Stimulated activated CD8-positive, alpha-beta memory T cell treated with anti-CD3 and anti-CD28 coated beads, Interleukin-12 subunit alpha, Interleukin-12 subunit beta, amount 100 ng/mL, for 24 hours (primary cell): ENCODE results near the gene LINGO4.

Experiments
- DNase-seq: peaks from one replicate; pipeline ENCODE4 v3.0.0-alpha.2; 2020; ENCODE audit errors: extremely low read depth

LINGO4 gene

DNA sequence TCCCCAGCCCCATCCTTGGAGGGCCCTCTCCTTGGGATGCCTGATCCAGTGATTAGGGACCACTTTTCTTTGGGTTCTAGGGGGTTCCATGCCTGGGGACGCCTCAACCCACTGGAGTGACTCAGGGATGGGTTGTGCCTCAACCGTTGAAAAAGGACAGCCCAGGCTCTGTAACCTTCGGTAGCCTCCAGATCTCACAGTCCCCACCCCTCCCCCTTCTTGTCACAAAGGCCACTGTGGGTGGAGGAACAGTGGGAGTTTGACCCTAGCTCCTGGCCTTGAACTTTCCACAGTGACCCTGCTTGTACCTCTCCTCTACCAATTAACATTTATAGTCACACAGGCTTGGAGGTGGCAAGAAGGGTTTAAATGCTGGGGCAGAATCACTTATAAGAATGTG, 29.0 kb upstream of the LINGO4 start:
- DNase-seq: no peak

DNA sequence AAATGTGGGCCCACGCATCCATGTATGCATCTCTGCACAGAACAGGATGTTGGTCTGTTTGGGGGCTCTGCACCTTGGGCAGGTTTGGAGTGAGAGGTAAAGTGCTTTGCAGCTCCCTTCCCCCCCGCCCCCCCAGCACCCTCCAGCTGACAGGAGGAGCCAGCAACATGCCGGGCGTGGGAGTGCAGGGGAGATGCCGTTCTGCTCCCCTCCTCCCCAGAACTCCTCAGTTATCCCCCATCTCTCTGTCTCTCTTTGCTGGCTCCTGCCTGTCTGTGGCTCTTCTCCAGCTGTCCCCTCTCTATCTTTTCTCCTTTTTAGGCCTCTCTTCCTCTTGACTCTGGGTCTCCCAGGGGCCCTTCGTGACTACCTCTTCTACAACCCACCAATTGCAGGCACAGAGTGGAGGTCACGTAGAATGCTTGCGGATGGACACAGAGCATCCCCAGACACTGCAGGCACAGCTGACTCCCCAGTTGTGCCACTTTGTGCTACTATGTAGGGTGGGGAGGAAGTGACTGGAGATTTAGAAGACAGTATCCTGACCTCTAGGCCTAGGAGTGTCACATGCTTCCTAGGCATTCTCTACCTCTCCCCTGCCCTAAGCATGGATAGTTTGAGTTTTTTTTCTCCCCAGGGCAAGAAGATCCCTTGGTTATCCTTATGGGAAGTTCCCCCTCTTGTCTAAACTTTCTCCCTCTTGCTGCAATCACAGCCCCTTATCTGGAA, 28.1 kb upstream of the LINGO4 start:
- DNase-seq: no peak

DNA sequence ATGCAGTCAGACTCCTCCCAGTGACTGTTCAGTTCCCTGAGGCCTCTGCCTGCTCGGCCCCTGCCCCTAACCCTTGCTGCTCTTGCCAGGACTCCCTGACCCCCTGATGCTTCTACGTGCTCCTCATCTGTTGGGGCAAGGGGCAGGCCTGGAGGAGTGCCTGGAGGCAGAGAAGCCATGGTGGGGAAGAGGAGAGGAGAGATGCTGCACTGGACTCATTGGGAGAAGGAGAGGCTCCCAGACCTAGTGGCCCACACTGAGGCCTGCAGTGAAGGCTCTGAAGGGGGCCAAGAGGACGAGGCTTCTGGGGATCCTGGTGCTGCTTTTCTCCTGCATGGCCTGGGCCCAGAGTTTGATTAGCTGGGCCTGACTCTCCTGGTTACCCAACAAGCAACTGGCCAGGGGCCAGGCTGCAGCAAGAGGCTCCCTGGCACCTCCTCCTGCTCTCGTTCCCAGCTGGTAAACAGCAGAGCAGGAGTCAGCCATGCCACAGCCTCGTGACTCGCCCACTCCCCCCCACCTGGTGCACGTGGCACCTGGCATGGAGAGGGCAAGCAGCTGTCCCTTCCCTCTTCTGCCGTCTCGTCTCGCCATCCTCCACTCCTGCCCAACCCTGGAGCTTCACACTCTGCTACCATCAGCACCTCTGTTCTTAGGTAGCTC, 27.2 kb upstream of the LINGO4 start:
- DNase-seq: no peak

DNA sequence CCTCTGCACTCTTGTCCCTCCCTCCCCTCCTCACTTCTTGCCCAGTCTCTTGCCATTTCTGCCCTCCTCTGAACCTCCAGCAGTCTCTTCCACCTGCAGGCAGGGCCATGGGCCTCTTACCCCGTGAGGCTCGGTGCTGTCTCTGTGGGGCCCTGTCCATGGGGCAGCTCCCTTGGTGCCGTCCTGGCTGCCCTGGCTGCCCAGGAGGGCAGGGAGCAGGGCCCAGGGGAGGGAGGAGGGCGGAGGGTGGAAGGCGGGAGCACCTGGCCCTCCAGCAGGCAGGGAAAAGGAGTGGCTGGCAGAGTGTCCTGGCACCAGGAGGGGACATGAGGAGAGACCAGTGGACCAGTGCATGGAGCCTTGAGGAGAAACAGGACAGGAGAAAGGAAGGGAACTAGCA, 26.4 kb upstream of the LINGO4 start, which contains the start of gene RORC:
RORC (minus strand) TSS at position 198 of the 400 bp plus-strand sequence; CDS start at position 160, 38 bp downstream.
- no peak for DNase-seq

DNA sequence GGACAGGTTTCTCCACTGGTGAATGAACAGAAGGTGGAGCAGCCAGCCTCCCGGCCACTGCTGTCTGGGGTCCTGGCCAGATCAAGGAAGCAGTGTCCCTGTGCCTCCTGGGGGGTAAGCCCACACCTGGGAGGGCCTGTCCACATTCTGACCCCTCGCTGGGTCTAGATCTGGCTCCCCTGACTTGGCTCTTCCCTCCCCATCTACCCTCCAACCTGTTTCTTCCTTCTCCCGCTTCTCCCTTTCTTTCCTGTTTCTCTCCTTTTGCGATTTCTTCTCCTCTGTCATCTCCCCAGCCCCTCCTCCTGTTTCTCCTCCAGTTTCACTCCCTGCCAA, 26.0 kb upstream of the LINGO4 start:
- no peak for DNase-seq

DNA sequence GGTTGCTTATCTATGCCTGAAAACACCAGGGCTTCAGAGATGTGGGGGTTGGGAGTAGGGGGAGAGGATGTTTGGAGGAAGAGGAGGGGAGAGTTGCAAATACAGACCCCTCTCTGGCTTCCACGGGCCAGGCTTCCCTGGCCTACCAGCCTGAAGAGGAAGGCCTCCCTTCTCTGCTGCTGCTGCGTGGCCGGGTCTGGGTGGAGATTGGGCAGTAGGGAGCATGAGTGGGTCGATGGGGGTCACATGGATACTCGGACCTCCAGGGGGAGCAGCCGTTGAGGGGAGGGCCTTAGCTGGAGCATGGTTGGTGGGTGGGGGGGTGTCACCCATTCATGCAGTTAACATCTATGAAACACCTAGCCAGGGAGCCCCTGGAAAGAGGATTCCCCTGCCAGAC, 24.8 kb upstream of the LINGO4 start:
- no peak for DNase-seq

DNA sequence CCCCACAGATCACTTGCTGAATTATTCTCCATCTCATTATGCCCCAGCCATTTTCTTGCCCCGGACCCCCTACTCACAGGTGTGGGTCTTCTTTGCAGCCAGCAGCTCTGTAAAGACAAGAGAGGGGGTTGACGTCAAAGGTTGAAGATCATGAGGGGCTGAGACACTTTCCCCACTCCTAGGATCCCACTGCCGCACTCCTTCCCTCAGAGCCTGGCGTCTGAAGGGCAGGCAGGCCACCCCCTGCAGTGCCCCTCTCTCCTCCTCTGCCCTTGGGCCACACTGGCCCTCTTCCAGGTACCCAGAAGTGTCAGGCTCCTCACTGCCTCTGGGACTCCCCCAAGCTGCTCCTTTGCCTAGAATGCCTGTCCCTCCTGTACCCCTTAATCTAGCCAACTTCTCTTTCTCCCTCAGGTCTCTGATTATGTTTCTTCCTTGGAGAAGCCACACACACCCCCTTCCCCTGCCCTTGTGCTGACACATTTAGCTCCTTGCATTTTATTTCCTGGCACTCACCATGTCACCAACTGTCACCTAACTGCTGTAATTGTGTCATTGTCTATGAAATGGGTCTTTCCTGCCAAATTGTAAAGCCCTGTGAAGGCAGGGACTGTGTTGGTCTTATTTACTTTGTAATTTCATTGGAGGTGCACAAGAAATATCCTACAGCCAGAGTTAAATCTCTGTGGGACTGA, 24.3 kb upstream of the LINGO4 start:
- DNase-seq: no peak

DNA sequence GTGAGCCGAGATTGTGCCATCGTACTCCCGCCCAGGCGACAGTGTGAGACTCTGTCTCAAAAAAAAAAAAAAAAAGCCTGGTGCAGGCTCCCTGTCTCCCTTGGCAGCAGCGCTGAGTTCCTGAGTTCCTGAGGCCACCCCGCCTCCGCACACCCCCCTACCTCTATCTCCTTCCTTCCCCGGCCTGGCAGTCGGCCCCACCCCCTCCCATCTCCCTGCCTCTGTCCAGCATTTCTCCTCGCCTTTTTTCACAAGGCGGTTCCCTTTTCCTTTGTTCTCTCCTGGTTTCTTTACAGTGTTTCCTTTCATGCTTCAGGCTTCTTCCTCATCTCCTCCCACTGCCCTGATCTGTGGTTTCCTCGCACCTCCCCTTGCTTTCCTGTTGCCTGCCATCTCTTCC, 23.7 kb upstream of the LINGO4 start:
- DNase-seq: no peak

DNA sequence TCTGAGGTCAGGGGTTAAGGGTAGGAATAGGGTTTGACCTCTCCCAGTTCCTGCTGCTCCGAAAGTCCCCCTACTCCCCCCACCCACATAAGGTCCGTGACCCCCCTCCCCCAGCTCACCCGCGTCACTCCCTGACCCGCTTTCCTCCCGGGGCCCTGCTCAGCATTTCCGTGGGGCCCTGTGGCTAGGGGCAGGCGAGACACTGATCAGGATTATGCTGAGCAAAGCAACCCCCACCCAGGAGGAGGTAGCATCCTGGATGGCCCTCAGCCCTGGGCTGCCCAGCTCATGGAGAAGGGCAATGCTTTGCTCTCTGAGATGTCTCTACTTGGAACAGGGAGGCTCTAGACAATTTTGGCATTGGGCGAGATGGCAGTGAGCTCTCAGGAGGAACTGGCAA, 22.6 kb upstream of the LINGO4 start:
- no peak for DNase-seq

DNA sequence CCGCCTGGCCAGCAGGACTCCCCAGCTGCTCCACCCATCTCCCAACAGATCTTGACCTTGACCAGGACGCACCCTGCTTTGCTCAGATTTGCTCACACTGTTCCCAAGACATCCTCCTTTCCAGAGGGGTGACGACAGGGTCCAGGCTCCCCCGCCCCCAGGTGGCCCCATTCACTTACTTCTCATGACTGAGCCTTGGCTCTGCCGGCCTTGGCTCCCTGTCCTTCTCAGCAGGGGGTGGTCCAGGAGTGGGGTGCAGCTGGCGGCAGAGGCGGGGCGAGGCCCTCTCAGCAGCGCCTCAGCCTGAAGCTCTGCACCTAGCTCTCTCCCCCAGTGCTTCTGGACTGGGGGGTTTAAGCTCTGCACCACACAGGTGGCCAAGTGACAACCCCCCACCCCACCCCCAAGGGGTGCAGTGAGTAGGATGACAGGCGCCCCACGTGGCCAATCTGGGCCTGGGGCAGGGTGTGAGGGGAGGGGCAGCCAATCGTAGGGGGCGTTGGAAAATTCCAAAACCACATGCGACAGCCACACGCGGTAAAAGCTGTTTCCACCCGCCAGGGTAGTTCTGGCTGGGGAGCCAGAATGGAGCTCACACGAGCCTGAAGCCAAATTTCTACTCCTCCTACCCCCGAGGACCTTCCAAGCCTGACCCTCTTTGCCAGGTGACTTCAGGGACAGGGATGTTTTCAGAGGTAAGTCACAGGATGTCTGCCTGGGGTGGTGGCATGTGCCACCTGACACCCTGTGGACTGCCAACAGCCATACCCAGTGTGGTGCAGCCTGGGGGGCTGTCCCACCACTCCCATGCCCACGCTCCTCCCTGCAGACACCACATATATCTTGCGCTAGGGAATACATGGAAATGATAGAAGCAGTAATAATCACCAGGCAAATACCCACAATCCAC, 20.8 kb upstream of the LINGO4 start:
- no peak for DNase-seq

DNA sequence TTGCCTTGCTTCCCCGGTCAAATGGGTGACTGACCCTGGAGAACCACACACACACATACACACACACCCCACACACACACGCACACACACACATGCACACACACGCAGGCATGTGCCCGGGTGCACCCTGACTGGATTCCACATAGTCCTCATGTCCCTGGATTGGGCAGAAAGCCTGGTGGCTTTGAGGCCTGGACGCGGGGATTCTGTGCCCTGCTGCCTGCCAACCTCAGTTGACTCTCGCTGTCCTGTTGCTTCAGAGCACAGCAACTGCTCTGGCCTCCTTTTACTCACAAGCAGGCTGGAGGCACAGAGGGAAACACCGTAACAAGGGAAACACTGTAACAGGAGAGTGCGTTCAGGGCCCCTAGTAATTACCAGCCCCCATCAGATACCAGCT, 20.0 kb upstream of the LINGO4 start:
- no peak for DNase-seq

DNA sequence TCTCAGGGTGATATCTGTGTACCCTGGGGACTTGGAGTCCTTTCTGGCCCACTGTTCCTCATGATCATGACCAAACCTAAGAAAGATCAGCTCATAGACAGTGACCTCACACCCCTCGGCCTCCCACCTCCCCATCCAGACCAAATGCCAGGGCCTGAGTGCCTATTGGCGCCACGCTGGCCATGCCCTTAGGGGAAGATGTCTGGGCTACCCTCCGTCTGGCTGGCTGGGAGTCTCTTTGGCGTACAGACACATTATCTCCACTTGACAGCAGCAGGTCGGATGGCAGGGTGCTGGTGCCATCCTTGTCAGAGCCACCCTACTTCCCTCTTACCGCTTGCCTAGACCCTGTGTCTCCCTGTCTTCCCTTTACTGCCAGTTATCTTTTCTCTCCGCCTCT, 18.0 kb upstream of the LINGO4 start:
- no peak for DNase-seq

DNA sequence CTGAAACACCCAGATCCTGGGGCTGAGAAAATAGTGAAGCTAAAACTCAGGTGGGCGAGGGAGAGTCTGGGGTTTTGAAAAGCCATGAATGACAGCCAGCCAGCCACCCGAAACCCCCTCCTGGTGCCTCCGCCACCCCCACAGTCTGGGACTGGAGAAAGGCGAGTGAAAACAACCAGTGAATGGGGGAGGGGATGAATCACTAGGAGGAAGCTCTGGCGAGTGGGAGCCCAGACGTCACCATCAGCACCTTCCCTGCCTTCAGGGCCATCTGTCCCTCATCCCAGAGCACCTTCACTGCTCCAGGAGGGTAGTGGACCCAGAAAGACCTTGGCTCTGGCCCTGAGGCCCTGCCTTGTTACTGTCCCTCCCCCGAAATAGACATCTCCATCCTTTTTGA, 17.2 kb upstream of the LINGO4 start:
- DNase-seq: no peak

DNA sequence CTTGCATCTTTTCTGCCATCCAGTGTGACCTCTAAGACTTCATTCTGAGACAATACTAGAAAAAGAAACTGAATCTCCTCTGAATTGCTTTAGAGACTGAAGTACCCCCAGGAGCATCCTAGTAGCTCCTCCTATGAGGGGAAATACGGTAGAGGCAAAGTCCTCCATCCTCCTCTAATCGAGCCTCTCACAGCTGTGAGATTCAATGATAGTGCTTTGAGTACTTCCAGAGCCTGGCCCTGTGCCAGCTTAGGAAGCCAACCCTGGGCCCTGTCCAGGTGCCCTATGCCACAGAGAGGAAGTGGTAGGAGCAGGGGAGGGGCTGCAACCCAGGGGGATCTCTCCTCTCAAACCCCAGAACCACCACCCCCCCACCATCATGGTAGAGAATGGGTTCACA, 15.7 kb upstream of the LINGO4 start:
- DNase-seq: no peak

DNA sequence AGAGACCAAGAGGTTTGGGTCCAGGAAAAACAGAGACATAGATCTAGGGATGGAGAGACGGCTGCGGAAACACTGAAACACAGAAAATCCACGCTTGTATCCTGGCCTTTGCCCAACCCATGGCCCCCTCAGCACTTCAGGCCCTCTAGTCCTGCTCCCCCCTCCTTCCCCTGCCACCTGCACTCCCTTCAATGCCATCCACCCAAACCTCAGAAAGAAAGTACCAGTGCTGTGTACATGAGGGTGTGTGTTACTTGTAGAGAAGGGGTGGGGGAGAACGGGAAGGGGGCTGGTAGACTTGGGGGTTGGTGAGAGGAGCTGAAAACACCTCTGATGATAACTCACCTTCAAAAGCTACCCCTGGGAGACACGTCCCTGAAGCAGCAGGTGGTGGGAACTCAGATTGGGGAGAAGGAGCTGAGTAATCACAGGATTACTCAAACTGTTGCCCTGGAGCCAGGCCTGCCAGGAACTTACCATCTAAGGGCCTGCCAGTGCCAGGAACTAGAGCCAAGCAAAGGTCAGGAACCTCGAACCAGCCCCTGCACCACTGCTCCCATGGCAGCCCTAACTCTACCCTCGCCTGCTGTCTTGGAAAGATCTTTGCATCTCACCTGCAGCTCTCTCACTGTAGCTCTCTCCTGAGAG, 14.9 kb upstream of the LINGO4 start:
- DNase-seq: no peak

DNA sequence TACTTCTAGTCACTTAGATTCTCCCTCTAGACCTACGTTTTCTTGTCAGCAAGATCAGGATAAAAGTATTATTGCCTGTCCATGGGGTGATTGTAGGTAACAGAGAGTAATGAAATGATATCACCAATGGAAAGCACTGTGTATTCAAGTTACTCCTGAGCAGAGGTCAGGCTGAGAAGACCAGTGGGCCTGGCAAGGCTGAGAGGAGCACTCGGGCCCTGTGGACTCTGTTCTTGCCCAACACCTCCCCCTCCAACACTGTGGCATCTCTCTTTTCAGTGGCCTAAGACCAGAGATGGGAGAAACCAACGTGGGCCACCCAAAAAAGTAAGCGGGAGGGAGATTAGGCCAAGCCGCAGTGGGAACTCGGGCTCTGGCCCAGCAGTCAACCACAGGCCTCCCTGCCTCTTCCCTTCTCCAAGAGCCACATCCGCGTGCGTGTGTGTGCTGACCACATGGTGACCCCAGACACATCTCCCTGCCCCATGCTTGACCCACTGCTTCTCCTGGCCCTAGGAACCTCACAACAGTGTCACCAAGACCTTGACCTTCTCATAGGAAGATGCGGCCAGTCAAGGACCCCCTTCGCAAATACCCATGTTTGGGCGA, 14.1 kb upstream of the LINGO4 start:
- no peak for DNase-seq

DNA sequence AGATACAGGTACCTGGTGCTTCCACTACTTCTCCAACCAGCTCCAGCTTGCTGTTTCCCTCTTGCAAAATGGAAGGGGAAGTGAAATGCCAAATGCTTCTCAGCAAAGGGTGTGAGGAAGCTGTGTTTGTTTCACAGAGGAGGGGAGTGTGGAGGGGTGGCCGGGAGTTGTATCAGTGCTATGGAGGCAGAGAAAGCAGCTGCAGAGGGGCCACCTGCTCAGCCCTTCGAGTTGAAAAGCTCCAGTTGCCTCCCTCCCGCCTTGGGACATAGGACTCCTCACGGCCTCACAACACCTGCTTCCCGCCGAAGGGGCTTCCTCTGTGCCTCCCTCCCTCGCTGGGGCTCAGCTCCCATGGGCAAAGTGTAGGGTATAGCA, 12.1 kb upstream of the LINGO4 start:
- no peak for DNase-seq

DNA sequence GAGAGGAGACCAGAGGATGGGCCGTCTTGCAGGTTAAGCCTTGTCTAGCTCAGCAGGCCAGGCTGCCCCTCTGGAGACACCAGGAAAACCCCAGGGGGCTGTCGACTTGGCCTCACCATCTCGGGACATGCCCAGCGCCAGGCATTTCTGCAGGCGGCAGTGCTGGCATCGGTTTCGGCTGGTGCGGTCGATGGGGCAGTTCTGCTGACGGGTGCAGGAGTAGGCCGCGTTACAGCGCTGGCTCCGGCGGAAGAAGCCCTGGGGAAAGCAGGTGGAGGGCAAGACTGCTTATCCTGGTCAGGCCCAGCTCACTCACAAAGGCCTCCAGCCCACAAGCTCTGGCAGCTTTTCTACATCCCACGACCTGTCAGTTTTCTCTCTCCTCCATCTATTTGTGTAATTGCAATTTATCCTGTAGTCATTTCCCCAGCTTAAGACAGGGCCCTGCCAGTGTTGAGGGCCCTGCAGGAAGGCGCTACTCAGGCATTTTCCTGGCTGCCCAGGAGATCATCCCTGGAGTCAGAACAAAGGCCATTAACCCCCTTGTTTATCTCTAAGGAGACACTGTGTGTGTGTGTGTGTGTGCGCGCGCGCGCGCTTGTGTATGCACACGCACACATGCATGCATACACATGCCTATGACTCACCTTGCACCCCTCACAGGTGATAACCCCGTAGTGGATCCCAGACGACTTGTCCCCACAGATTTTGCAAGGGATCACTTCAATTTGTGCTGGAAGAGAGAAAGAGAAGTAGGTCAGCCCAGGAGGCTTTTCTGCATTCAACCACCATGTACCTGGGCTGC, 11.5 kb upstream of the LINGO4 start:
- no peak for DNase-seq

DNA sequence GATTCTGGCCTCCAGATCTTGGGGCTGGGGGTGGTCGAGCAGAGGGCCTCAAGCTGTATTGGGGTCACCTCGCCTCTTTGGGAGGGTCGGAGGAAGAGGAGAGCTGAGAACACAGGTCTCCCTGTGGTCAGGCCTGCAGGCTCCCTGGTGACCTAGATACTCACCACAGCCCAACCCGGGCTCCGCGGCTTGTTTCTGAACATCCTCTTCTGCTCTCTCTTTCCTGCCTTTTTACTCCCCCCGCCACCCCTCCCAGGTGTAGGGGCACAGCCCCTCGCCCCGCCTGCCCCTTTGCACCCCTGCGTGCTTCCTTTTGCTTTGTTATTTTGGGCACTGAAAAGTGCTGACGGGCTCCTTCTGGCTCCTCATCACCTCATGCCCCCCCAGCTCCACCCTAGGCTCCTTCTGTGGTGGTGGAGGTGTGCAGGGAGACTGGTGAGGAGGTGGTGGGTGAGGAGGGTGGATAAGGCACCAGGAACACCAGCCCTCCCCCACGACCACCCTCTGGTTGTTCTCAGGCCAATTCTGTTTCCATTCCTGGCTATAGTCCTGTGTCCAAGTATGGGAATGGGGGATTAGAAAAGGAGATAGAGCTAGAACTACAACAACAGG, 10.6 kb upstream of the LINGO4 start:
- DNase-seq: no peak

DNA sequence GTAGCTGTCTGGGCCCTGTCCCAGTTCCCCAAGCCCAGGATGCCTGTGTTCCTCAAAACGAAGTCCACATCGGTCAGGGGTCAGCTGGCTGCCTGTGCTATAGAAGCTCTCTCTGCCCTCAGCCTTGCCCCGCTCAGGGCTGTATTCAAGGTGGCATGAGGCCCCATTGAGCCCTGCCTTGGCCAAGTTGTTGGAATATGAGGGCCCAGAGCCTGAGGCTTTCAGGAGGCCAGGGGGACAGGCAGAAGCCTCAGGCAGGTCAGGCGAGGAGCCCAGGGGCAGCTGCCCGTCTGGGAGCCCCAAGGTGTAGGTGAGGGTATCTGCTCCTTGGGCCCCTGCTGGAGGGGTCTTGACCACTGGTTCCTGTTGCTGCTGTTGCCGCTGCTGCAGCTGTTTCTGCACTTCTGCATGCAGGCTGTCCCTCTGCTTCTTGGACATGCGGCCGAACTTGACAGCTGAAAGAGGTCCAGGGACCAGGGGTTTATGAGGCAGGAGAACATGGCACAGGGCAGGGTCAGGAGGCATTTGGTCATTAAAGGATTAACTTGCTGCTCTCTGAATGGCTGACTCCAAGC, 9.8 kb upstream of the LINGO4 start:
- DNase-seq: no peak
